Measurements from ENCODE around the gene SHH.

Gene SHH

DNA sequence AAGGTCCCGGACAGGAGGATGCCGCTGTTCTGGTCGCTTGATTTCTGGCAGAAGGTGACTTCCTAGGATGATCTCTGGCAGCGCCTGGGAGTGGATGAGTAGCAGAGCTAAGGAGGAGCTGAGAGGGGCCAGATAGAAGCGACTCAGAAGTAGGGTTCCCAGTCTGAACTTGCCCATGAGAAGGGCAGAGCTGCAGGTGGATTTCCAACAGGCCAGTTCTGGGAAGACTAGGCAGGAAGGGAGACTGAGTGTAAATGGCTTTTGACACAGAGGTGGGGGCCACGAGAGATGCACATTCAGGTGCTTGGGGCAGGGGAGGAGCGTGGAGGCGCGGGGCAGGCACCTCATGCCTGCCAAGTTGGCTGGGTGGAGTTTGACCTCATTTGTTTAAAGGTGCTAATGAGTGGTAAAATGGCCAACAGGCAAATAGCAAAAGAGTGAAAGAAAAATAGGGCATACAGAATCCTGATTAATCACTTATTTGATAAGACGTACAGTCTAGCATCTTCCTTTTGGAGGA, 58.8 kb downstream of the SHH start:
- Histone ChIP-seq H3K4me3 (ENCODE audit: low read depth, low read length) (no peak overlapping the region), H3K4me1 (ENCODE audit: control insufficient read depth, insufficient read depth, low read length) (no peaks in the 10 kb centered on the region), H3K27ac (ENCODE audit: extremely low read depth, low read depth, low read length) (no peak overlapping the region), H3K9me3 (ENCODE audit: control insufficient read depth, insufficient read depth, low read depth, low read length) (no peaks in the 10 kb centered on the region), H3K36me3 (ENCODE audit: control insufficient read depth in 2 of 2, insufficient read depth in 1 of 2, low read length in 2 of 2) (peaks cover 0 to 22% of the 10 kb centered on the region in 2 experiments; a peak in 1 of 3 replicates)
- CTCF ChIA-PET: no interaction called here
- POLR2A ChIA-PET: no interaction called here
- TF ChIP-seq ZNF629 (tag by site-specific recombination; IDR thresholded peaks at IDR 0.05) (no peak), ZNF610 (tag by site-specific recombination; IDR thresholded peaks at IDR 0.05; ENCODE audit: borderline replicate concordance) (no peak), ZNF501 (tag by site-specific recombination; IDR thresholded peaks at IDR 0.05) (no peak), ZSCAN16 (tag by site-specific recombination; IDR thresholded peaks at IDR 0.05) (no peak), ZNF24 (tag by site-specific recombination; IDR thresholded peaks at IDR 0.05) (no peak), ZNF404 (tag by site-specific recombination; IDR thresholded peaks at IDR 0.05) (no peak), ZNF510 (tag by site-specific recombination; IDR thresholded peaks at IDR 0.05; ENCODE audit: insufficient replicate concordance) (no peak), WT1 (tag by site-specific recombination; IDR thresholded peaks at IDR 0.05) (no peak), ZBTB1 (tag by site-specific recombination; IDR thresholded peaks at IDR 0.05) (no peak)
- TF ChIP-seq, protein P1, sequence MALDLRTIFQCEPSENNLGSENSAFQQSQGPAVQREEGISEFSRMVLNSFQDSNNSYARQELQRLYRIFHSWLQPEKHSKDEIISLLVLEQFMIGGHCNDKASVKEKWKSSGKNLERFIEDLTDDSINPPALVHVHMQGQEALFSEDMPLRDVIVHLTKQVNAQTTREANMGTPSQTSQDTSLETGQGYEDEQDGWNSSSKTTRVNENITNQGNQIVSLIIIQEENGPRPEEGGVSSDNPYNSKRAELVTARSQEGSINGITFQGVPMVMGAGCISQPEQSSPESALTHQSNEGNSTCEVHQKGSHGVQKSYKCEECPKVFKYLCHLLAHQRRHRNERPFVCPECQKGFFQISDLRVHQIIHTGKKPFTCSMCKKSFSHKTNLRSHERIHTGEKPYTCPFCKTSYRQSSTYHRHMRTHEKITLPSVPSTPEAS (tag by site-specific recombination; IDR thresholded peaks at IDR 0.05): no peak
- TF ChIP-seq, protein P2, sequence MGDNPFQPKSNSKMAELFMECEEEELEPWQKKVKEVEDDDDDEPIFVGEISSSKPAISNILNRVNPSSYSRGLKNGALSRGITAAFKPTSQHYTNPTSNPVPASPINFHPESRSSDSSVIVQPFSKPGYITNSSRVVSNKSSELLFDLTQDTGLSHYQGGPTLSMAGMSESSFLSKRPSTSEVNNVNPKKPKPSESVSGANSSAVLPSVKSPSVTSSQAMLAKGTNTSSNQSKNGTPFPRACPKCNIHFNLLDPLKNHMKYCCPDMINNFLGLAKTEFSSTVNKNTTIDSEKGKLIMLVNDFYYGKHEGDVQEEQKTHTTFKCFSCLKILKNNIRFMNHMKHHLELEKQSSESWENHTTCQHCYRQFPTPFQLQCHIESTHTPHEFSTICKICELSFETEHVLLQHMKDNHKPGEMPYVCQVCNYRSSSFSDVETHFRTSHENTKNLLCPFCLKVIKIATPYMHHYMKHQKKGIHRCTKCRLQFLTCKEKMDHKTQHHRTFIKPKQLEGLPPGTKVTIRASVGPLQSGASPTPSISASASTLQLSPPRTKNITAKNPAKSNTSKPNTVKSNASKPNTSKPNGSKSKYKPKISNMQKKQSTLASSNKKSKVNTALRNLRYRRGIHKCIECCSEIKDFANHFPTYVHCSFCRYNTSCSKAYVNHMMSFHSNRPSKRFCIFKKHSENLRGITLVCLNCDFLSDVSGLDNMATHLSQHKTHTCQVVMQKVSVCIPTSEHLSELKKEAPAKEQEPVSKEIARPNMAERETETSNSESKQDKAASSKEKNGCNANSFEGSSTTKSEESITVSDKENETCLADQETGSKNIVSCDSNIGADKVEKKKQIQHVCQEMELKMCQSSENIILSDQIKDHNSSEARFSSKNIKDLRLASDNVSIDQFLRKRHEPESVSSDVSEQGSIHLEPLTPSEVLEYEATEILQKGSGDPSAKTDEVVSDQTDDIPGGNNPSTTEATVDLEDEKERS (tag by site-specific recombination; IDR thresholded peaks at IDR 0.05): no peak
- TF ChIP-seq, protein P3, sequence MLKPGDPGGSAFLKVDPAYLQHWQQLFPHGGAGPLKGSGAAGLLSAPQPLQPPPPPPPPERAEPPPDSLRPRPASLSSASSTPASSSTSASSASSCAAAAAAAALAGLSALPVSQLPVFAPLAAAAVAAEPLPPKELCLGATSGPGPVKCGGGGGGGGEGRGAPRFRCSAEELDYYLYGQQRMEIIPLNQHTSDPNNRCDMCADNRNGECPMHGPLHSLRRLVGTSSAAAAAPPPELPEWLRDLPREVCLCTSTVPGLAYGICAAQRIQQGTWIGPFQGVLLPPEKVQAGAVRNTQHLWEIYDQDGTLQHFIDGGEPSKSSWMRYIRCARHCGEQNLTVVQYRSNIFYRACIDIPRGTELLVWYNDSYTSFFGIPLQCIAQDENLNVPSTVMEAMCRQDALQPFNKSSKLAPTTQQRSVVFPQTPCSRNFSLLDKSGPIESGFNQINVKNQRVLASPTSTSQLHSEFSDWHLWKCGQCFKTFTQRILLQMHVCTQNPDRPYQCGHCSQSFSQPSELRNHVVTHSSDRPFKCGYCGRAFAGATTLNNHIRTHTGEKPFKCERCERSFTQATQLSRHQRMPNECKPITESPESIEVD (tag by site-specific recombination; IDR thresholded peaks at IDR 0.05): no peak
- TF ChIP-seq, protein P4, sequence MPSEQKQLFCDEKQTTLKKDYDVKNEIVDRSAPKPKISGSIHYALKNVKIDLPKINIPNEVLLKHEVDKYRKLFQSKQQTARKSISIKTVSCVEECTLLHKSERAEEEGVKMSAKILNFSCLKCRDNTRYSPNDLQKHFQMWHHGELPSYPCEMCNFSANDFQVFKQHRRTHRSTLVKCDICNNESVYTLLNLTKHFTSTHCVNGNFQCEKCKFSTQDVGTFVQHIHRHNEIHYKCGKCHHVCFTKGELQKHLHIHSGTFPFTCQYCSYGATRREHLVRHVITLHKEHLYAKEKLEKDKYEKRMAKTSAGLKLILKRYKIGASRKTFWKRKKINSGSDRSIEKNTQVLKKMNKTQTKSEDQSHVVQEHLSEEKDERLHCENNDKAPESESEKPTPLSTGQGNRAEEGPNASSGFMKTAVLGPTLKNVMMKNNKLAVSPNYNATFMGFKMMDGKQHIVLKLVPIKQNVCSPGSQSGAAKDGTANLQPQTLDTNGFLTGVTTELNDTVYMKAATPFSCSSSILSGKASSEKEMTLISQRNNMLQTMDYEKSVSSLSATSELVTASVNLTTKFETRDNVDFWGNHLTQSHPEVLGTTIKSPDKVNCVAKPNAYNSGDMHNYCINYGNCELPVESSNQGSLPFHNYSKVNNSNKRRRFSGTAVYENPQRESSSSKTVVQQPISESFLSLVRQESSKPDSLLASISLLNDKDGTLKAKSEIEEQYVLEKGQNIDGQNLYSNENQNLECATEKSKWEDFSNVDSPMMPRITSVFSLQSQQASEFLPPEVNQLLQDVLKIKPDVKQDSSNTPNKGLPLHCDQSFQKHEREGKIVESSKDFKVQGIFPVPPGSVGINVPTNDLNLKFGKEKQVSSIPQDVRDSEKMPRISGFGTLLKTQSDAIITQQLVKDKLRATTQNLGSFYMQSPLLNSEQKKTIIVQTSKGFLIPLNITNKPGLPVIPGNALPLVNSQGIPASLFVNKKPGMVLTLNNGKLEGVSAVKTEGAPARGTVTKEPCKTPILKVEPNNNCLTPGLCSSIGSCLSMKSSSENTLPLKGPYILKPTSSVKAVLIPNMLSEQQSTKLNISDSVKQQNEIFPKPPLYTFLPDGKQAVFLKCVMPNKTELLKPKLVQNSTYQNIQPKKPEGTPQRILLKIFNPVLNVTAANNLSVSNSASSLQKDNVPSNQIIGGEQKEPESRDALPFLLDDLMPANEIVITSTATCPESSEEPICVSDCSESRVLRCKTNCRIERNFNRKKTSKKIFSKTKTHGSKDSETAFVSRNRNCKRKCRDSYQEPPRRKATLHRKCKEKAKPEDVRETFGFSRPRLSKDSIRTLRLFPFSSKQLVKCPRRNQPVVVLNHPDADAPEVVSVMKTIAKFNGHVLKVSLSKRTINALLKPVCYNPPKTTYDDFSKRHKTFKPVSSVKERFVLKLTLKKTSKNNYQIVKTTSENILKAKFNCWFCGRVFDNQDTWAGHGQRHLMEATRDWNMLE (tag by site-specific recombination; conservative IDR thresholded peaks at IDR 0.05; ENCODE audit: low read depth): no peak
